H9 (cell line): Measurements from ENCODE around the gene TNIP1. TPM values are rescaled to one million over a fixed set of nuclear protein-coding genes. Genes with fewer than 3 reads are reported as not detected.

Experiments
- DNase-seq: peaks from one replicate; pipeline ENCODE4 v3.0.0-alpha.2; 2017
- H2AFZ ChIP-seq: one replicate; pipeline ENCODE4 v1.6.1; 2013; ENCODE audit warnings: mild to moderate bottlenecking, low read length, control low read depth, moderate library complexity
- H2AK5ac ChIP-seq: 2 replicates; pipeline ENCODE4 v1.6.1; 2013; ENCODE audit warnings: low read length, control low read depth, mixed read lengths; ENCODE audit not compliant: insufficient read length
- H2BK120ac ChIP-seq: one replicate; pipeline ENCODE4 v1.6.1; 2013; ENCODE audit warnings: low read depth, mild to moderate bottlenecking, low read length, control low read depth, inconsistent platforms; ENCODE audit not compliant: poor library complexity, severe bottlenecking
- H2BK12ac ChIP-seq: 2 replicates; pipeline ENCODE4 v1.6.1; 2013; ENCODE audit warnings: low read length, control low read depth, mixed read lengths, low read depth; ENCODE audit not compliant: insufficient read length
- H2BK15ac ChIP-seq: 2 replicates; pipeline ENCODE4 v1.6.1; 2013; ENCODE audit warnings: low read depth, low read length, control low read depth
- H2BK20ac ChIP-seq: one replicate; pipeline ENCODE4 v1.6.1; 2013; ENCODE audit warnings: low read depth, mild to moderate bottlenecking, low read length, control low read depth, inconsistent platforms; ENCODE audit not compliant: poor library complexity, severe bottlenecking
- H2BK5ac ChIP-seq: 2 replicates; pipeline ENCODE4 v1.6.1; 2013; ENCODE audit warnings: low read length, control low read depth, mixed read lengths; ENCODE audit not compliant: insufficient read length
- H3K14ac ChIP-seq: 2 replicates; pipeline ENCODE4 v1.6.1; 2013; ENCODE audit warnings: low read length, control low read depth; ENCODE audit not compliant: insufficient read depth
- H3K18ac ChIP-seq: 2 replicates; pipeline ENCODE4 v1.6.1; 2013; ENCODE audit warnings: low read depth, mild to moderate bottlenecking, mixed read lengths, low read length, control low read depth; ENCODE audit not compliant: insufficient read length
- H3K23ac ChIP-seq: 2 replicates; pipeline ENCODE4 v1.6.1; 2013; ENCODE audit warnings: low read length, control low read depth, mixed read lengths, low read depth; ENCODE audit not compliant: insufficient read length
- H3K23me2 ChIP-seq: 2 replicates; pipeline ENCODE4 v1.6.1; 2013; ENCODE audit warnings: low read depth, mild to moderate bottlenecking, mixed read lengths, low read length, control low read depth; ENCODE audit not compliant: insufficient read length, poor library complexity, severe bottlenecking
- H3K27ac ChIP-seq: 2 replicates; pipeline ENCODE4 v1.5.1; 2013; ENCODE audit warnings: low read length, control low read depth, mixed read lengths, low read depth; ENCODE audit not compliant: insufficient read length
- H3K27me3 ChIP-seq: 2 replicates; pipeline ENCODE4 v1.6.1; 2013; ENCODE audit warnings: low read length, control low read depth, inconsistent platforms; ENCODE audit not compliant: insufficient read depth
- H3K4ac ChIP-seq: 2 replicates; pipeline ENCODE4 v1.6.1; 2013; ENCODE audit warnings: low read depth, mild to moderate bottlenecking, control low read depth, inconsistent platforms, low read length, moderate library complexity
- H3K4me1 ChIP-seq: 2 replicates; pipeline ENCODE4 v1.6.1; 2013; ENCODE audit warnings: low read length, control low read depth, inconsistent platforms; ENCODE audit not compliant: insufficient read depth
- H3K4me2 ChIP-seq: 2 replicates; pipeline ENCODE4 v1.6.1; 2013; ENCODE audit warnings: low read length, control low read depth, mixed read lengths; ENCODE audit not compliant: insufficient read length, insufficient read depth
- H3K56ac ChIP-seq: 2 replicates; pipeline ENCODE4 v1.6.1; 2013; ENCODE audit warnings: low read depth, mild to moderate bottlenecking, mixed read lengths, low read length, control low read depth; ENCODE audit not compliant: insufficient read length
- H3K79me1 ChIP-seq: 2 replicates; pipeline ENCODE4 v1.6.1; 2013; ENCODE audit warnings: low read depth, mild to moderate bottlenecking, moderate library complexity, low read length, control low read depth, inconsistent platforms; ENCODE audit not compliant: insufficient read depth, poor library complexity, severe bottlenecking
- H3K79me2 ChIP-seq: 2 replicates; pipeline ENCODE4 v1.6.1; 2013; ENCODE audit warnings: low read length, control low read depth, inconsistent platforms; ENCODE audit not compliant: insufficient read depth
- H3K9ac ChIP-seq: 2 replicates; pipeline ENCODE4 v1.6.1; 2013; ENCODE audit warnings: low read length, control low read depth, mixed read lengths; ENCODE audit not compliant: insufficient read length; ENCODE audit errors: extremely low read depth
- H3K9me3 ChIP-seq: one replicate; pipeline ENCODE4 v1.6.1; 2013; ENCODE audit warnings: low read depth, low read length, inconsistent platforms; ENCODE audit not compliant: control insufficient read depth
- H3T11ph ChIP-seq: one replicate; pipeline ENCODE4 v1.6.1; 2013; ENCODE audit warnings: mild to moderate bottlenecking, low read length, control low read depth, inconsistent platforms
- H4K20me1 ChIP-seq: one replicate; pipeline ENCODE4 v1.6.1; 2013; ENCODE audit not compliant: control insufficient read depth, insufficient read length, insufficient read depth
- H4K5ac ChIP-seq: 2 replicates; pipeline ENCODE4 v1.6.1; 2013; ENCODE audit warnings: low read depth, mild to moderate bottlenecking, mixed read lengths, low read length, control low read depth; ENCODE audit not compliant: insufficient read length
- H4K8ac ChIP-seq: replicated peaks from 2 replicates; pipeline ENCODE4 v1.6.1; 2013; ENCODE audit warnings: low read length, control low read depth, mixed read lengths, low read depth; ENCODE audit not compliant: insufficient read length
- H4K91ac ChIP-seq: 2 replicates; pipeline ENCODE4 v1.6.1; 2013; ENCODE audit warnings: low read depth, mild to moderate bottlenecking, moderate library complexity, mixed read lengths, low read length, control low read depth; ENCODE audit not compliant: insufficient read length
- H3K27ac Mint-ChIP-seq, 3 experiments: 2 replicates in 2 of 3; 3 replicates in 1 of 3; pipeline ENCODE4 v1.8.0; 2020 to 2021; ENCODE audit warnings: mixed read lengths in 3 of 3, mild to moderate bottlenecking in 1 of 3, moderate library complexity in 1 of 3
- H3K27me3 Mint-ChIP-seq: 2 replicates; pipeline ENCODE4 v1.8.0; 2021; ENCODE audit warnings: low read depth, mild to moderate bottlenecking, moderate library complexity, mixed read lengths
- H3K36me3 Mint-ChIP-seq, 3 experiments: 2 replicates in 2 of 3; 3 replicates in 1 of 3; pipeline ENCODE4 v1.8.0; 2020 to 2021; ENCODE audit warnings: low read depth in 3 of 3, mixed read lengths in 3 of 3; ENCODE audit not compliant: insufficient read depth in 1 of 3
- H3K4me1 Mint-ChIP-seq, 2 experiments: 2 replicates each; pipeline ENCODE4 v1.8.0; 2020; ENCODE audit warnings: mixed read lengths in 2 of 2
- H3K4me3 Mint-ChIP-seq, 2 experiments: 2 replicates in 1 of 2; 3 replicates in 1 of 2; pipeline ENCODE4 v1.8.0; 2020 to 2021; ENCODE audit warnings: mild to moderate bottlenecking in 2 of 2, mixed read lengths in 2 of 2, moderate library complexity in 1 of 2
- H3K9me3 Mint-ChIP-seq, 2 experiments: 2 replicates in 1 of 2; 3 replicates in 1 of 2; pipeline ENCODE4 v1.8.0; 2020; ENCODE audit warnings: mild to moderate bottlenecking in 2 of 2, mixed read lengths in 2 of 2, moderate library complexity in 1 of 2
- CTCF ChIP-seq: fragments of 200-600 bp; sonication (generic); conservative IDR thresholded peaks from 3 replicates; pipeline ENCODE4 v1.8.0; 2021; ENCODE audit warnings: antibody characterized with exemption, mild to moderate bottlenecking
- whole genome bisulfite sequencing: extraction: QIAGEN DNeasy Blood & Tissue Kit; methylation state at CpG from one replicate; pipeline ENCODE4 v1.1.7; 2013; ENCODE audit warnings: missing lambda C conversion rate, low lambda C conversion rate, mixed read lengths; ENCODE audit not compliant: insufficient read length; ENCODE audit errors: extremely low coverage; 5-methylcytosine and 5-hydroxymethylcytosine counted together
- total RNA-seq: library from RNA; stranded (reverse); gene quantifications from 2 replicates; pipeline ENCODE4 v1.2.1, GENCODE V29; 2021

Gene TNIP1
- total RNA-seq, 1 experiment from 2014 or later: 40.8 TPM

DNA sequence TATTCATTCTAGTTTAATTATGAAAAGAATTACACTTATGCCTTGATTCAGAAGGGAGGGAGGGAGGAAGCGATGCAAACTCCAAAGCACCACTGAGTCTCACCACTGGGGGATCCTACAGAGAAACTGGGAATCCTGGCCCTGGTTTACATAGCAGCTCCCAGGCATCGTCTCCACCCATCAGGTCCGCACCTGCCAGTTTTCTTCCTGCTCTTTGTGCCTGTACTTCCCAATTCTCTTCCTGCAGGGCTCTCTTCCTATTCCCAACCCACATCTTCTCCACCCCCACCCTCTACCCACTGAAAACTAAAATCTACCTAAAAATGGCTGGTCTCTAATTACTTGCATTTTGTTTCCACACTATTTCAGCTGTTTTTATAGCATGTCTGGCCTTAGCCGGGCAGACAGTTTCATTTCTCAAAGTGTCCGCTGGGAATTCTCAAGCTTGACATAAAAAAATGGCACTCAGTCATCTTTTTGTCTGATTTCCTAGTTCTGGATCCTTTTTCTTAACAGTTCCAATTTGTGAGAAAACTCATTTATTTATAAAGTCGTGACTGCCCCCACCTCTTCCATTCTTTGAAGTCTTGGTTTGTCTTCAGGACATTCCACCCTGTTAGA, 1.6 kb upstream of the TNIP1 start:
- H3K18ac ChIP-seq: no peak overlapping the region
- H3K9ac ChIP-seq: no peak overlapping the region
- DNase-seq: peak; percentile 57
- H3K14ac ChIP-seq: no peak overlapping the region
- H3K9me3 Mint-ChIP-seq: no peaks in the 10 kb centered on the region
- H3K27me3 Mint-ChIP-seq: peaks cover 1% of the 10 kb centered on the region
- peak; percentile 59 for TF ChIP-seq CTCF
- H3K27me3 ChIP-seq: no peaks in the 10 kb centered on the region
- H3K23me2 ChIP-seq: peaks cover 5% of the 10 kb centered on the region
- H3K4ac ChIP-seq: no peak overlapping the region
- peaks cover 1% of the 10 kb centered on the region; the same call in 1 of the 2 replicates for H3K79me2 ChIP-seq
- no peaks in the 10 kb centered on the region; a peak in 2 of 7 replicates for H3K36me3 Mint-ChIP-seq
- H3K4me2 ChIP-seq: no peak overlapping the region
- H2BK20ac ChIP-seq: no peak overlapping the region
- H3K27ac ChIP-seq: no peak overlapping the region
- no peak overlapping the region for H4K91ac ChIP-seq
- no peaks in the 10 kb centered on the region for H4K20me1 ChIP-seq
- no peak overlapping the region for H2BK15ac ChIP-seq
- H3K56ac ChIP-seq: no peak overlapping the region
- H2AFZ ChIP-seq: no peak overlapping the region
- peak overlapping the region; percentile 40 to 71 for H3K4me3 Mint-ChIP-seq
- no peak overlapping the region for H4K8ac ChIP-seq
- no peak overlapping the region for H2BK12ac ChIP-seq
- H2AK5ac ChIP-seq: no peak overlapping the region
- no peak overlapping the region for H2BK120ac ChIP-seq
- no CpG with 5 or more reads among the region's 6 CpGs for WGBS
- peaks cover 25 to 28% of the 10 kb centered on the region in 2 experiments for H3K4me1 Mint-ChIP-seq
- no peaks in the 10 kb centered on the region for H3K9me3 ChIP-seq
- no peak overlapping the region for H4K5ac ChIP-seq
- no peak overlapping the region for H2BK5ac ChIP-seq
- peak overlapping the region in 1 of 3 experiments; percentile 74; a peak in 1 of 7 replicates for H3K27ac Mint-ChIP-seq
- no peak overlapping the region for H3T11ph ChIP-seq
- no peaks in the 10 kb centered on the region for H3K79me1 ChIP-seq
- no peaks in the 10 kb centered on the region for H3K4me1 ChIP-seq
- H3K23ac ChIP-seq: no peak overlapping the region
